GM23338 (cell line): ENCODE data around the gene CYTH1. TPM values are rescaled to one million over a fixed set of nuclear protein-coding genes. Genes with fewer than 3 reads are reported as not detected.

Experiments
- ATAC-seq: fragments of 200-7000 bp; cut with Tn5 transposase; 3 replicates; pipeline ENCODE4 v1.9.1; 2020
- DNase-seq: peaks from one replicate; pipeline ENCODE4 v3.0.0-alpha.2; 2015; ENCODE audit warnings: low spot score
- H2AFZ ChIP-seq: fragments of 200-600 bp; sonication (generic); 2 replicates; pipeline ENCODE4 v1.8.0; 2016; ENCODE audit warnings: antibody characterized with exemption, mild to moderate bottlenecking, moderate library complexity
- H3F3A ChIP-seq: fragments of 200-600 bp; sonication (generic); replicated peaks from 2 replicates; pipeline ENCODE4 v1.8.0; 2017; ENCODE audit warnings: antibody characterized with exemption, mixed run types, low read depth
- H3K27ac ChIP-seq: fragments of 200-600 bp; sonication (generic); 2 replicates; pipeline ENCODE4 v1.6.1; 2016; ENCODE audit warnings: low read depth
- H3K27me3 ChIP-seq: fragments of 200-600 bp; sonication (generic); 2 replicates; pipeline ENCODE4 v1.8.0; 2016; ENCODE audit warnings: mild to moderate bottlenecking, mixed run types, moderate library complexity; ENCODE audit not compliant: insufficient read depth
- H3K36me3 ChIP-seq: fragments of 200-600 bp; sonication (generic); 2 replicates; pipeline ENCODE4 v1.8.0; 2016; ENCODE audit warnings: mild to moderate bottlenecking; ENCODE audit not compliant: insufficient read depth
- H3K4me1 ChIP-seq: fragments of 200-600 bp; sonication (generic); 2 replicates; pipeline ENCODE4 v1.8.0; 2016; ENCODE audit warnings: mild to moderate bottlenecking, moderate library complexity; ENCODE audit not compliant: insufficient read depth
- H3K4me2 ChIP-seq: fragments of 200-600 bp; sonication (generic); 2 replicates; pipeline ENCODE4 v1.7.1; 2017; ENCODE audit warnings: mixed run types
- H3K4me3 ChIP-seq: fragments of 200-600 bp; sonication (generic); 2 replicates; pipeline ENCODE4 v1.6.1; 2016; ENCODE audit warnings: mixed run types
- H3K79me2 ChIP-seq: fragments of 200-600 bp; sonication (generic); replicated peaks from 2 replicates; pipeline ENCODE4 v1.8.0; 2017; ENCODE audit warnings: mild to moderate bottlenecking; ENCODE audit not compliant: insufficient read depth
- H3K9me2 ChIP-seq: fragments of 200-600 bp; sonication (generic); 2 replicates; pipeline ENCODE4 v1.8.0; 2017; ENCODE audit not compliant: insufficient read depth
- H4K20me1 ChIP-seq: fragments of 200-600 bp; sonication (generic); replicated peaks from 2 replicates; pipeline ENCODE4 v1.8.0; 2017; ENCODE audit warnings: mild to moderate bottlenecking; ENCODE audit not compliant: insufficient read depth
- H3K27ac Mint-ChIP-seq: 2 replicates; pipeline ENCODE4 v1.8.0; 2020; ENCODE audit warnings: inconsistent platforms, mild to moderate bottlenecking, moderate library complexity, mixed read lengths
- H3K27me3 Mint-ChIP-seq: 3 replicates; pipeline ENCODE4 v1.8.0; 2022; ENCODE audit warnings: low read depth, mild to moderate bottlenecking, moderate library complexity, mixed read lengths, inconsistent platforms; ENCODE audit not compliant: insufficient read depth, poor library complexity
- H3K36me3 Mint-ChIP-seq: 3 replicates; pipeline ENCODE4 v1.8.0; 2021; ENCODE audit warnings: low read depth, mild to moderate bottlenecking, inconsistent platforms, moderate library complexity, mixed read lengths
- H3K4me1 Mint-ChIP-seq: 3 replicates; pipeline ENCODE4 v1.8.0; 2020; ENCODE audit warnings: mild to moderate bottlenecking, inconsistent platforms, mixed read lengths
- H3K4me3 Mint-ChIP-seq: 3 replicates; pipeline ENCODE4 v1.8.0; 2021; ENCODE audit warnings: moderate library complexity, mild to moderate bottlenecking, inconsistent platforms, mixed read lengths
- H3K9me3 Mint-ChIP-seq: 3 replicates; pipeline ENCODE4 v1.8.0; 2020; ENCODE audit warnings: moderate library complexity, mild to moderate bottlenecking, inconsistent platforms, mixed read lengths
- EZH2 ChIP-seq: fragments of 200-600 bp; sonication (generic); IDR thresholded peaks from one replicate; pipeline ENCODE4 v1.8.0; 2017; ENCODE audit warnings: antibody characterized with exemption, mild to moderate bottlenecking, low read depth; ENCODE audit not compliant: unreplicated experiment
- EZH2phosphoT487 ChIP-seq: fragments of 200-600 bp; sonication (generic); IDR thresholded peaks from one replicate; pipeline ENCODE4 v1.8.1; 2018; ENCODE audit warnings: antibody characterized with exemption; ENCODE audit not compliant: unreplicated experiment
- JUNB ChIP-seq: IDR thresholded peaks from one replicate; pipeline ENCODE4 v1.6.1; 2016; ENCODE audit warnings: antibody characterized with exemption; ENCODE audit not compliant: unreplicated experiment
- POLR2AphosphoS5 ChIP-seq: IDR thresholded peaks from 2 replicates; pipeline ENCODE4 v1.6.1; 2016; ENCODE audit warnings: antibody characterized with exemption, low read depth
- STAT1 ChIP-seq: IDR thresholded peaks from one replicate; pipeline ENCODE4 v1.6.1; 2016; ENCODE audit warnings: antibody characterized with exemption; ENCODE audit not compliant: unreplicated experiment
- ZNF114 ChIP-seq: fragments of 250-450 bp; sonication (Bioruptor Pico); IDR thresholded peaks from 2 replicates; pipeline ENCODE4 v1.5.0; 2020; ENCODE audit warnings: mild to moderate bottlenecking, moderate library complexity
- ZNF331 ChIP-seq: fragments of 250-450 bp; sonication (Bioruptor Pico); IDR thresholded peaks from 2 replicates; pipeline ENCODE4 v1.5.0; 2020; ENCODE audit warnings: low read depth, mild to moderate bottlenecking, moderate library complexity
- ZNF462 ChIP-seq: fragments of 250-450 bp; sonication (Bioruptor Pico); IDR thresholded peaks from 2 replicates; pipeline ENCODE4 v1.5.0; 2020; ENCODE audit warnings: mild to moderate bottlenecking, moderate library complexity
- polyA plus RNA-seq: library from polyadenylated mRNA; unstranded; fragments of >200 nt; fragmentation: Nextera tagmentation; extraction: Ambion mirVana; gene quantifications from 2 replicates; pipeline ENCODE4 v1.2.1, GENCODE V29; 2016
- total RNA-seq: library from RNA; depleted of rRNA; stranded (reverse); fragments of >200 nt; shearing (Covaris generic); gene quantifications from 2 replicates; pipeline ENCODE4 v1.2.3, GENCODE V29; 2014
- TF ChIP-seq, protein P1 (sequence below): IDR thresholded peaks from 2 replicates; pipeline ENCODE4 v1.6.1; 2016; ENCODE audit warnings: antibody characterized with exemption
- TF ChIP-seq, protein P2 (sequence below): IDR thresholded peaks from one replicate; pipeline ENCODE4 v1.6.1; 2018; ENCODE audit warnings: antibody characterized with exemption; ENCODE audit not compliant: unreplicated experiment

Gene CYTH1
- total and polyA plus RNA-seq, 2 experiments from 2014 or later: 13.8 to 14.5 TPM

DNA sequence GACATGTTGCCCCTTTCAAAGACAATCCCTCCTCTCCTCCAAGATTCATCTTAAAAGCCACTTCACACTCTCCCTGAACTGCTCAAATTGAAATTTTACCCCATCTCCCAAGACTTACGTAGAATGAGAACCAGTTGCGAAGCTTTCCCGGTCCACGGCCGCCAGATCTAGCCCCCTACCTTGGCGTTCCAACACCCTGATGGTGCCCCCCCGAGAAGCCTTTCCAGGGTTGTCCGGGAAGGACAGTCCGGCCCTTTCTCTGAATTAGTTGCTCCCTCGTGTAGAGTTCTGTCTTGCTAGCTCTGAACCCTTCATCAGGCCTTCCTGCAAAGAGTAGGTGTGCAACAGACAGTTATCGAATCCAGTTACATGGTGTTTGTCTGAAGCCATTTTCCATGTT lies 144.9 kb downstream of the CYTH1 start:
- TF ChIP-seq ZNF114 (CRISPR knock-in tag) (no peak), POLR2AphosphoS5 (no peak)
- TF ChIP-seq, protein P1, sequence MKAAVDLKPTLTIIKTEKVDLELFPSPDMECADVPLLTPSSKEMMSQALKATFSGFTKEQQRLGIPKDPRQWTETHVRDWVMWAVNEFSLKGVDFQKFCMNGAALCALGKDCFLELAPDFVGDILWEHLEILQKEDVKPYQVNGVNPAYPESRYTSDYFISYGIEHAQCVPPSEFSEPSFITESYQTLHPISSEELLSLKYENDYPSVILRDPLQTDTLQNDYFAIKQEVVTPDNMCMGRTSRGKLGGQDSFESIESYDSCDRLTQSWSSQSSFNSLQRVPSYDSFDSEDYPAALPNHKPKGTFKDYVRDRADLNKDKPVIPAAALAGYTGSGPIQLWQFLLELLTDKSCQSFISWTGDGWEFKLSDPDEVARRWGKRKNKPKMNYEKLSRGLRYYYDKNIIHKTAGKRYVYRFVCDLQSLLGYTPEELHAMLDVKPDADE: no peak
- Histone ChIP-seq H4K20me1 (no peaks in the 10 kb centered on the region), H3K36me3 (no peaks in the 10 kb centered on the region), H3F3A (no peaks in the 10 kb centered on the region), H2AFZ (no peak overlapping the region), H3K79me2 (no peaks in the 10 kb centered on the region), H3K4me1 (no peaks in the 10 kb centered on the region), H3K27ac (no peak overlapping the region), H3K4me3 (no peak overlapping the region), H3K27me3 (no peaks in the 10 kb centered on the region), H3K9me2 (no peaks in the 10 kb centered on the region), H3K4me2 (no peak overlapping the region)
- DNase-seq: no peak
- ATAC-seq: no peak
- Mint-ChIP-seq H3K9me3 (no peaks in the 10 kb centered on the region), H3K4me1 (no peaks in the 10 kb centered on the region), H3K4me3 (no peak overlapping the region), H3K27me3 (peaks cover 12% of the 10 kb centered on the region), H3K36me3 (no peaks in the 10 kb centered on the region), H3K27ac (no peak overlapping the region)

- Histone ChIP-seq H2AFZ (no peak overlapping the region), H3F3A (no peaks in the 10 kb centered on the region), H3K4me3 (no peak overlapping the region), H3K27ac (no peak overlapping the region), H3K79me2 (no peaks in the 10 kb centered on the region), H3K4me2 (no peak overlapping the region), H3K27me3 (no peaks in the 10 kb centered on the region), H4K20me1 (no peaks in the 10 kb centered on the region), H3K36me3 (no peaks in the 10 kb centered on the region), H3K4me1 (no peaks in the 10 kb centered on the region), H3K9me2 (no peaks in the 10 kb centered on the region)
- H3K36me3 Mint-ChIP-seq: no peaks in the 10 kb centered on the region; the same call in 2 of the 3 replicates
- H3K27me3 Mint-ChIP-seq: peaks cover 13% of the 10 kb centered on the region
- no peak for ATAC-seq
- H3K27ac Mint-ChIP-seq: no peak overlapping the region
- no peaks in the 10 kb centered on the region; the same call in 2 of the 3 replicates for H3K4me1 Mint-ChIP-seq
- H3K4me3 Mint-ChIP-seq: no peak overlapping the region
- no peak for DNase-seq
- no peaks in the 10 kb centered on the region for H3K9me3 Mint-ChIP-seq
- TF ChIP-seq ZNF331 (CRISPR knock-in tag) (no peak), EZH2phosphoT487 (no peak), EZH2 (no peak), POLR2AphosphoS5 (no peak), STAT1 (no peak), ZNF462 (no peak), JUNB (no peak), ZNF114 (CRISPR knock-in tag) (no peak)
- TF ChIP-seq, protein P2, sequence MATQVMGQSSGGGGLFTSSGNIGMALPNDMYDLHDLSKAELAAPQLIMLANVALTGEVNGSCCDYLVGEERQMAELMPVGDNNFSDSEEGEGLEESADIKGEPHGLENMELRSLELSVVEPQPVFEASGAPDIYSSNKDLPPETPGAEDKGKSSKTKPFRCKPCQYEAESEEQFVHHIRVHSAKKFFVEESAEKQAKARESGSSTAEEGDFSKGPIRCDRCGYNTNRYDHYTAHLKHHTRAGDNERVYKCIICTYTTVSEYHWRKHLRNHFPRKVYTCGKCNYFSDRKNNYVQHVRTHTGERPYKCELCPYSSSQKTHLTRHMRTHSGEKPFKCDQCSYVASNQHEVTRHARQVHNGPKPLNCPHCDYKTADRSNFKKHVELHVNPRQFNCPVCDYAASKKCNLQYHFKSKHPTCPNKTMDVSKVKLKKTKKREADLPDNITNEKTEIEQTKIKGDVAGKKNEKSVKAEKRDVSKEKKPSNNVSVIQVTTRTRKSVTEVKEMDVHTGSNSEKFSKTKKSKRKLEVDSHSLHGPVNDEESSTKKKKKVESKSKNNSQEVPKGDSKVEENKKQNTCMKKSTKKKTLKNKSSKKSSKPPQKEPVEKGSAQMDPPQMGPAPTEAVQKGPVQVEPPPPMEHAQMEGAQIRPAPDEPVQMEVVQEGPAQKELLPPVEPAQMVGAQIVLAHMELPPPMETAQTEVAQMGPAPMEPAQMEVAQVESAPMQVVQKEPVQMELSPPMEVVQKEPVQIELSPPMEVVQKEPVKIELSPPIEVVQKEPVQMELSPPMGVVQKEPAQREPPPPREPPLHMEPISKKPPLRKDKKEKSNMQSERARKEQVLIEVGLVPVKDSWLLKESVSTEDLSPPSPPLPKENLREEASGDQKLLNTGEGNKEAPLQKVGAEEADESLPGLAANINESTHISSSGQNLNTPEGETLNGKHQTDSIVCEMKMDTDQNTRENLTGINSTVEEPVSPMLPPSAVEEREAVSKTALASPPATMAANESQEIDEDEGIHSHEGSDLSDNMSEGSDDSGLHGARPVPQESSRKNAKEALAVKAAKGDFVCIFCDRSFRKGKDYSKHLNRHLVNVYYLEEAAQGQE: no peak
Observed at GRCh38 chr17:78634154-78634553, 147.9 kb downstream of the CYTH1 start.
